Mesenchymal stem cell (in vitro differentiated cells and primary cell): ENCODE data around the gene DES.

Experiments
- DNase-seq: peaks from one replicate; pipeline ENCODE4 v3.0.0-alpha.2; 2013
- H2AFZ ChIP-seq: one replicate; pipeline ENCODE4 v1.6.1; 2013; ENCODE audit warnings: low read depth, mild to moderate bottlenecking, control low read depth, inconsistent platforms, low read length, moderate library complexity
- H2AK5ac ChIP-seq: 2 replicates; pipeline ENCODE4 v1.6.1; 2013; ENCODE audit warnings: low read length, moderate library complexity, mild to moderate bottlenecking, inconsistent platforms; ENCODE audit not compliant: severe bottlenecking
- H2BK120ac ChIP-seq: one replicate; pipeline ENCODE4 v1.6.1; 2013; ENCODE audit warnings: low read depth, mild to moderate bottlenecking, inconsistent platforms, low read length, moderate library complexity
- H2BK12ac ChIP-seq, 2 experiments: one replicate each; pipeline ENCODE4 v1.6.1; 2013; ENCODE audit warnings: inconsistent platforms in 2 of 2, low read length in 2 of 2, mild to moderate bottlenecking in 2 of 2, moderate library complexity in 2 of 2, control low read depth in 1 of 2
- H2BK15ac ChIP-seq: one replicate; pipeline ENCODE4 v1.6.1; 2013; ENCODE audit warnings: mild to moderate bottlenecking, low read depth, inconsistent platforms; ENCODE audit not compliant: poor library complexity, severe bottlenecking
- H2BK5ac ChIP-seq: 2 replicates; pipeline ENCODE4 v1.6.1; 2013; ENCODE audit warnings: low read depth, mild to moderate bottlenecking, low read length, control low read depth, inconsistent platforms; ENCODE audit not compliant: poor library complexity, severe bottlenecking
- H3K14ac ChIP-seq, 2 experiments: one replicate each; pipeline ENCODE4 v1.6.1; 2013; ENCODE audit warnings: inconsistent platforms in 2 of 2, low read length in 2 of 2, control low read depth in 1 of 2, mild to moderate bottlenecking in 1 of 2, moderate library complexity in 1 of 2
- H3K18ac ChIP-seq, 2 experiments: one replicate each; pipeline ENCODE4 v1.6.1; 2013; ENCODE audit warnings: inconsistent platforms in 2 of 2, low read length in 2 of 2, control low read depth in 1 of 2, low read depth in 1 of 2, mild to moderate bottlenecking in 1 of 2
- H3K23ac ChIP-seq, 2 experiments: one replicate each; pipeline ENCODE4 v1.6.1; 2013; ENCODE audit warnings: inconsistent platforms in 2 of 2, low read length in 2 of 2, mild to moderate bottlenecking in 2 of 2, moderate library complexity in 2 of 2, control low read depth in 1 of 2
- H3K27ac ChIP-seq: 2 replicates; pipeline ENCODE4 v1.5.1; 2013; ENCODE audit warnings: mild to moderate bottlenecking, moderate library complexity, low read length, control low read depth, inconsistent platforms; ENCODE audit not compliant: poor library complexity, severe bottlenecking
- H3K27me3 ChIP-seq, 2 experiments: 2 replicates each; pipeline versions ENCODE4 v1.6.1 to v1.7.0; 2013; ENCODE audit warnings: low read length in 2 of 2, mild to moderate bottlenecking in 2 of 2, moderate library complexity in 2 of 2, control low read depth in 1 of 2, inconsistent platforms in 1 of 2; ENCODE audit not compliant: control insufficient read depth in 1 of 2, insufficient read depth in 1 of 2
- H3K36me3 ChIP-seq, 2 experiments: 2 replicates each; pipeline versions ENCODE4 v1.6.1 to v1.7.0; 2013; ENCODE audit warnings: low read length in 2 of 2, control low read depth in 1 of 2, inconsistent platforms in 1 of 2, low read depth in 1 of 2, mild to moderate bottlenecking in 1 of 2; ENCODE audit not compliant: insufficient read depth in 2 of 2, control insufficient read depth in 1 of 2
- H3K4ac ChIP-seq, 2 experiments: one replicate each; pipeline ENCODE4 v1.6.1; 2013; ENCODE audit warnings: inconsistent platforms in 2 of 2, low read length in 2 of 2, mild to moderate bottlenecking in 2 of 2, moderate library complexity in 2 of 2, control low read depth in 1 of 2, low read depth in 1 of 2
- H3K4me1 ChIP-seq: 2 replicates; pipeline ENCODE4 v1.6.1; 2013; ENCODE audit warnings: low read depth, low read length, control low read depth; ENCODE audit not compliant: control insufficient read depth, insufficient read depth
- H3K4me2 ChIP-seq: 2 replicates; pipeline ENCODE4 v1.6.1; 2013; ENCODE audit warnings: low read length, mild to moderate bottlenecking, inconsistent platforms; ENCODE audit not compliant: poor library complexity, severe bottlenecking
- H3K4me3 ChIP-seq, 2 experiments: 2 replicates each; pipeline versions ENCODE4 v1.5.1 to v1.7.0; 2013; ENCODE audit warnings: low read length in 2 of 2, mild to moderate bottlenecking in 2 of 2, control low read depth in 1 of 2, low read depth in 1 of 2; ENCODE audit not compliant: insufficient read depth in 1 of 2
- H3K79me1 ChIP-seq: replicated peaks from 2 replicates; pipeline ENCODE4 v1.6.1; 2013; ENCODE audit warnings: mild to moderate bottlenecking, control low read depth, low read length, inconsistent platforms; ENCODE audit not compliant: poor library complexity, severe bottlenecking
- H3K9ac ChIP-seq: 2 replicates; pipeline ENCODE4 v1.7.0; 2013; ENCODE audit warnings: mild to moderate bottlenecking, low read length, moderate library complexity
- H3K9me3 ChIP-seq: 2 replicates; pipeline ENCODE4 v1.7.0; 2013; ENCODE audit warnings: mild to moderate bottlenecking, low read length; ENCODE audit not compliant: control insufficient read depth
- H4K8ac ChIP-seq: one replicate; pipeline ENCODE4 v1.6.1; 2013; ENCODE audit warnings: inconsistent platforms, mild to moderate bottlenecking, low read length, moderate library complexity
- H4K91ac ChIP-seq: one replicate; pipeline ENCODE4 v1.6.1; 2013; ENCODE audit warnings: mild to moderate bottlenecking, low read length, inconsistent platforms
- WGBS: methylation state at CpG from one replicate; pipeline ENCODE4 v1.1.7; 2013; ENCODE audit warnings: mixed read lengths; 5-methylcytosine and 5-hydroxymethylcytosine counted together

The DES gene

DNA sequence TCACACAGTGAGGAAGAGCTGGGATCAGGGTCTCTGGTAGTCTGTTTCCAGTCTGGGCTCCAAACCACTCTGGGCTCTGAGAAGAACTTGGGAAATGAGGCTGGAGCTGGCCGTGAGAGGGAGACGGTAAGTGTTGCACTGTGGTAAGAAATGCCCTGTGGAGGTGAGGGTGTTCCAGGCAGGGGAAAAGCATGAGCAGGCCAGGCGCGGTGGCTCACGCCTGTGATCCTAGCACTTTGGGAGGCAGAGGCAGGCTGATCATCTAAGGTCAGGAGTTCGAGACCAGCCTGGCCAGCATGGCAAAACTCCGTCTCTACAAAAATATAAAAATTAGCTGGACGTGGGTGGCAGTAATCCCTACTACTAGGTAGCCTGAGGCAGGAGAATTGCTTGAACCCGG is 14.3 kb upstream of the DES start:
- no peak overlapping the region for H3K4me3 ChIP-seq
- 94% methylated on average over 9 of the region's 9 CpGs for WGBS

DNA sequence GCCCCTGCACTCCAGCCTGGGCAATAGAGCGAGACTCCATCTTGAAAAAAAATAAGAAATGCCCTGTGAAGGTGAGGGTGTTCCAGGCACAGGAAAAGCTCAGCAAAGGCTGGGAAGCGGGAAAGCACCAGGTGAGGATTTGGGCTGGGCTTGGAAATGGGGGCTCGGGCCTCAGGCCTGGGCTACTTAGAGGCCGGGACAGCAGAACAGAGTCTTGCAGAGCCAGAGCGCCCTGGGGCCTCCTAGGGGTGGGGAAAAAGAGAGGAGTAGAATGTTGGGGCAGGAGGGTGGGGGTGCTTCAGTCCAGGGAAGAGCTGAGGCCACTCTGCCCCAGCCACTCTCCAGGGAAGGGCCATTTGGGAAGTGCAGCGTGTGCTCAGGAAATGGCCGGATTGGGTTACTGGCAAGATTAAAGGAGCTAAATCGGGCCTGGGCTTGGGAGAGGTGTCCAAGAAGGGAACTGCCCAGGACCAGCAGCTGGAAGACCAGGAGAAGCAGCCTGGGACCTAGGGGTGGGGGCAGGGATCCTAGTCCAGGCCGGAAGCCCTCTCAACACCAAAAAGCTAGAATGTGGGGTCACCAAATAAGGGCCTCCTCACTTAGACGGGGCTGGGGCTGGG is 13.8 kb upstream of the DES start:
- H3K9ac ChIP-seq = peak overlapping the region; percentile 14
- H3K4me1 ChIP-seq = peaks cover 25% of the 10 kb centered on the region
- H4K8ac ChIP-seq = peak overlapping the region; percentile 5
- WGBS = 75% methylated on average over 10 of the region's 10 CpGs
- H3K79me1 ChIP-seq = no peaks in the 10 kb centered on the region
- H2BK120ac ChIP-seq = no peak overlapping the region
- H3K27me3 ChIP-seq = no peaks in the 10 kb centered on the region
- H2AK5ac ChIP-seq = peak overlapping the region; percentile 3
- no peak overlapping the region for H2BK5ac ChIP-seq
- no peaks in the 10 kb centered on the region for H3K36me3 ChIP-seq
- H2BK12ac ChIP-seq = peak overlapping the region in 1 of 2 experiments; percentile 14
- H3K9me3 ChIP-seq = no peaks in the 10 kb centered on the region
- H3K18ac ChIP-seq = no peak overlapping the region
- H3K23ac ChIP-seq = no peak overlapping the region
- no peak overlapping the region for H3K4ac ChIP-seq
- H3K4me2 ChIP-seq = no peak overlapping the region
- peak overlapping the region; percentile 44 for H2BK15ac ChIP-seq
- no peak overlapping the region for H2AFZ ChIP-seq
- no peak overlapping the region for H3K14ac ChIP-seq
- H3K27ac ChIP-seq = no peak overlapping the region
- H4K91ac ChIP-seq = no peak overlapping the region
- no peak overlapping the region for H3K4me3 ChIP-seq
- no peak for DNase-seq

More for the DNA sequence above, 14.3 kb upstream of the DES start:
- H3K27me3 ChIP-seq = no peaks in the 10 kb centered on the region
- H2BK15ac ChIP-seq = no peak overlapping the region
- H3K18ac ChIP-seq = peak overlapping the region in 1 of 2 experiments; percentile 26
- H3K36me3 ChIP-seq = no peaks in the 10 kb centered on the region
- H2BK12ac ChIP-seq = no peak overlapping the region
- H2AFZ ChIP-seq = no peak overlapping the region
- no peak overlapping the region for H2BK120ac ChIP-seq
- H3K9ac ChIP-seq = peak overlapping the region; percentile 22
- DNase-seq = no peak
- H3K79me1 ChIP-seq = no peaks in the 10 kb centered on the region
- H4K91ac ChIP-seq = no peak overlapping the region
- no peak overlapping the region for H3K4me2 ChIP-seq
- H3K23ac ChIP-seq = no peak overlapping the region
- no peak overlapping the region for H2BK5ac ChIP-seq
- no peak overlapping the region for H3K4ac ChIP-seq
- H2AK5ac ChIP-seq = no peak overlapping the region
- no peak overlapping the region for H3K27ac ChIP-seq
- H3K4me1 ChIP-seq = peaks cover 21% of the 10 kb centered on the region
- H3K9me3 ChIP-seq = no peaks in the 10 kb centered on the region
- no peak overlapping the region for H3K14ac ChIP-seq
- H4K8ac ChIP-seq = no peak overlapping the region

DNA sequence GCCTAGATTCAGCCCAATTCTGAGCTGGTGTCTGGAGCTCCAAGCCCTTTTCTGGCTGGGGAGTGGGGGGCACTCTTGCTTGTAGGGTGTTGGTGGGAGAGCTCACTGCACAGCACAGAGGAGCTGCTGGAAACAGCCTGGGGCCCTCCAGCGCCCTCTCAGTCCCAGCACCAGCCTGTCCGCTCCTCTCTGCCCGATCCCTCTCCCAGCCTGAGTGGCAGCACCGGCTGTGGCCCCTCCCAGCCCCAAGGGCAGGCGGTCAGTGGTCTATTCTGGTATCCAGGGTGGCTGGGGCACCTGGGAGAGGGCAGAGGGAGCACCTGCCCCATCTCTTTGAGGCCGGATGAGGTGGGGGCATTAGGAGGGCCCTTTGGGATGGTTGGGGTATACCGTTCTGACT is 13.2 kb upstream of the DES start:
- H4K8ac ChIP-seq = no peak overlapping the region
- 84% methylated on average over 7 of the region's 7 CpGs for WGBS
- H3K9me3 ChIP-seq = no peaks in the 10 kb centered on the region
- peak overlapping the region; percentile 81 for H4K91ac ChIP-seq
- DNase-seq = no peak
- peak overlapping the region in 1 of 2 experiments; percentile 19 for H3K18ac ChIP-seq
- peaks cover 28% of the 10 kb centered on the region for H3K4me1 ChIP-seq
- no peaks in the 10 kb centered on the region for H3K36me3 ChIP-seq
- H2AFZ ChIP-seq = no peak overlapping the region
- H3K79me1 ChIP-seq = no peaks in the 10 kb centered on the region
- no peak overlapping the region for H3K4me3 ChIP-seq
- H2BK120ac ChIP-seq = no peak overlapping the region
- no peak overlapping the region for H3K14ac ChIP-seq
- H3K27me3 ChIP-seq = no peaks in the 10 kb centered on the region
- no peak overlapping the region for H3K4me2 ChIP-seq
- H2BK5ac ChIP-seq = no peak overlapping the region
- H3K9ac ChIP-seq = peak overlapping the region; percentile 14
- no peak overlapping the region for H3K27ac ChIP-seq
- H2BK15ac ChIP-seq = peak overlapping the region; percentile 44
- H3K4ac ChIP-seq = peak overlapping the region in 1 of 2 experiments; percentile 57
- no peak overlapping the region for H3K23ac ChIP-seq
- H2AK5ac ChIP-seq = peak overlapping the region; percentile 3
- H2BK12ac ChIP-seq = peak overlapping the region; percentile 14 to 33

DNA sequence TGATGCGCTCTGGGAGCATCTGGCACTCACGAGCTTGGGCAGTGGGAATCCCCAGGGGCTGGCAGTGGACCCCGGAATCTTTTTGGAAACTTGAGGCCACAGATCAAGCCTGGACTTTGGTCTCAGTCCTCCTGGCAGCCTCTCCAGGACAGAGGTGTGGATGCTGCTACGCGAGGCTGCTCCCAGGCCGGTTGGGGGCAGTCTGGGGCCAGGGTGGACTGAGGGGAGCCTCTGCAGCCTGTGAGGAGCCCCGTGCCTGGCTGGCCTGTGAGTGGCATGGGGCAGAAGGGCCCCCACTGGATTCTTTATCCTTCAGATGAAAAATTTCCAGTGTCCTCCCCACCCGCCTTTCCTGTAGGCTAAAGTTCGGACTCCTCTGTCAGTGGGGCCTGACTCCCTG is 12.7 kb upstream of the DES start:
- H3K4me1 ChIP-seq = peaks cover 28% of the 10 kb centered on the region
- no peaks in the 10 kb centered on the region for H3K36me3 ChIP-seq
- no peak overlapping the region for H3K14ac ChIP-seq
- H2BK12ac ChIP-seq = no peak overlapping the region
- H2BK120ac ChIP-seq = no peak overlapping the region
- H3K23ac ChIP-seq = no peak overlapping the region
- no peak overlapping the region for H3K4me2 ChIP-seq
- no peak overlapping the region for H3K27ac ChIP-seq
- peak overlapping the region; percentile 71 for H3K9ac ChIP-seq
- H4K8ac ChIP-seq = no peak overlapping the region
- DNase-seq = peak; percentile 28
- H4K91ac ChIP-seq = peak overlapping the region; percentile 74
- H2AFZ ChIP-seq = no peak overlapping the region
- H3K9me3 ChIP-seq = no peaks in the 10 kb centered on the region
- peak overlapping the region; percentile 64 for H2AK5ac ChIP-seq
- no peak overlapping the region for H3K4me3 ChIP-seq
- H3K18ac ChIP-seq = peak overlapping the region; percentile 16 to 37
- no peaks in the 10 kb centered on the region for H3K79me1 ChIP-seq
- no peaks in the 10 kb centered on the region for H3K27me3 ChIP-seq
- peak overlapping the region; percentile 33 for H2BK15ac ChIP-seq
- H2BK5ac ChIP-seq = no peak overlapping the region
- WGBS = 89% methylated on average over 8 of the region's 9 CpGs
- no peak overlapping the region for H3K4ac ChIP-seq
